WTC11 (cell line): ENCODE measurements around the gene NEDD8. TPM values are rescaled to one million over a fixed set of nuclear protein-coding genes. Genes with fewer than 3 reads are reported as not detected.

Experiments
- ATF6 ChIP-seq: sonication (generic); formaldehyde crosslinking; IDR thresholded peaks from 2 replicates; pipeline ENCODE4 v1.8.1; 2023; ENCODE audit warnings: mild to moderate bottlenecking, missing genetic modification reagents
- CDX4 ChIP-seq: fragments of 250-450 bp; sonication (Bioruptor Pico); IDR thresholded peaks from 2 replicates; pipeline ENCODE4 v1.9.0; 2021; ENCODE audit warnings: moderate library complexity, mild to moderate bottlenecking, inconsistent platforms, borderline replicate concordance
- CREB1 ChIP-seq: sonication (generic); formaldehyde crosslinking; IDR thresholded peaks from 2 replicates; pipeline ENCODE4 v1.8.0; 2023; ENCODE audit warnings: mild to moderate bottlenecking, missing genetic modification reagents
- CREM ChIP-seq: sonication (generic); formaldehyde crosslinking; IDR thresholded peaks from 2 replicates; pipeline ENCODE4 v1.8.1; 2022; ENCODE audit warnings: mild to moderate bottlenecking, missing genetic modification reagents, moderate library complexity
- E2F1 ChIP-seq: sonication (generic); formaldehyde crosslinking; IDR thresholded peaks from 2 replicates; pipeline ENCODE4 v1.8.0; 2022; ENCODE audit warnings: mild to moderate bottlenecking, missing genetic modification reagents
- ELF4 ChIP-seq: sonication (generic); formaldehyde crosslinking; IDR thresholded peaks from 2 replicates; pipeline ENCODE4 v1.8.1; 2022; ENCODE audit warnings: low read depth, mild to moderate bottlenecking, moderate library complexity, missing genetic modification reagents
- ERG ChIP-seq: fragments of 250-450 bp; sonication (Bioruptor Pico); IDR thresholded peaks from 2 replicates; pipeline ENCODE4 v1.8.0; 2021; ENCODE audit warnings: mild to moderate bottlenecking
- ETV6 ChIP-seq: sonication (generic); formaldehyde crosslinking; IDR thresholded peaks from 2 replicates; pipeline ENCODE4 v1.8.1; 2022; ENCODE audit warnings: mild to moderate bottlenecking, missing genetic modification reagents
- GRHL2 ChIP-seq: fragments of 250-450 bp; sonication (Bioruptor Pico); IDR thresholded peaks from 2 replicates; pipeline ENCODE4 v1.8.0; 2022; ENCODE audit warnings: mild to moderate bottlenecking, moderate library complexity; ENCODE audit not compliant: insufficient replicate concordance, severe bottlenecking
- GTF2I ChIP-seq: fragments of 250-450 bp; sonication (Bioruptor Pico); conservative IDR thresholded peaks from 2 replicates; pipeline ENCODE4 v1.4.0; 2021; ENCODE audit warnings: mild to moderate bottlenecking
- HMGXB4 ChIP-seq: sonication (generic); formaldehyde crosslinking; IDR thresholded peaks from 2 replicates; pipeline ENCODE4 v1.8.1; 2023; ENCODE audit warnings: mild to moderate bottlenecking, moderate library complexity, missing genetic modification reagents
- IRF2 ChIP-seq: sonication (generic); formaldehyde crosslinking; IDR thresholded peaks from 2 replicates; pipeline ENCODE4 v1.8.0; 2022; ENCODE audit warnings: low read depth, missing genetic modification reagents, borderline replicate concordance
- NR1H2 ChIP-seq: sonication (generic); formaldehyde crosslinking; IDR thresholded peaks from 2 replicates; pipeline ENCODE4 v1.9.0; 2021; ENCODE audit warnings: mild to moderate bottlenecking, moderate library complexity, missing genetic modification reagents
- NR2C2 ChIP-seq: sonication (generic); formaldehyde crosslinking; IDR thresholded peaks from 2 replicates; pipeline ENCODE4 v1.8.0; 2022; ENCODE audit warnings: mild to moderate bottlenecking, missing genetic modification reagents
- OVOL2 ChIP-seq: fragments of 250-450 bp; sonication (Bioruptor Pico); IDR thresholded peaks from 2 replicates; pipeline ENCODE4 v1.9.0; 2021; ENCODE audit warnings: mild to moderate bottlenecking, borderline replicate concordance
- RELA ChIP-seq: sonication (generic); formaldehyde crosslinking; IDR thresholded peaks from 2 replicates; pipeline ENCODE4 v1.8.1; 2022; ENCODE audit warnings: missing genetic modification reagents, mild to moderate bottlenecking, borderline replicate concordance
- ZBTB21 ChIP-seq: sonication (generic); formaldehyde crosslinking; IDR thresholded peaks from 2 replicates; pipeline ENCODE4 v1.8.1; 2023; ENCODE audit warnings: mild to moderate bottlenecking, missing genetic modification reagents, borderline replicate concordance
- ZNF232 ChIP-seq: sonication (generic); formaldehyde crosslinking; IDR thresholded peaks from 2 replicates; pipeline ENCODE4 v1.8.0; 2022; ENCODE audit warnings: mild to moderate bottlenecking, missing genetic modification reagents
- ZNF317 ChIP-seq: sonication (generic); formaldehyde crosslinking; IDR thresholded peaks from 2 replicates; pipeline ENCODE4 v1.8.1; 2023; ENCODE audit warnings: low read depth, mild to moderate bottlenecking, moderate library complexity, missing genetic modification reagents, borderline replicate concordance
- ZNF423 ChIP-seq: fragments of 250-450 bp; sonication (Bioruptor Pico); IDR thresholded peaks from 2 replicates; pipeline ENCODE4 v2.1.2; 2022; ENCODE audit warnings: mild to moderate bottlenecking, moderate library complexity
- ZNF671 ChIP-seq: fragments of 250-450 bp; sonication (Bioruptor Pico); IDR thresholded peaks from 2 replicates; pipeline ENCODE4 v1.8.0; 2021; ENCODE audit warnings: mild to moderate bottlenecking
- total RNA-seq: library from RNA; stranded (reverse); gene quantifications from 3 replicates; pipeline ENCODE4 v1.2.3, GENCODE V29; 2021
- TF ChIP-seq, protein P1 (sequence below): sonication (generic); formaldehyde crosslinking; IDR thresholded peaks from 2 replicates; pipeline ENCODE4 v1.8.0; 2022; ENCODE audit warnings: mild to moderate bottlenecking, missing genetic modification reagents
- TF ChIP-seq, protein P2 (sequence below): fragments of 250-450 bp; sonication (Bioruptor Pico); IDR thresholded peaks from 2 replicates; pipeline ENCODE4 v1.9.0; 2021; ENCODE audit warnings: mild to moderate bottlenecking, borderline replicate concordance
- TF ChIP-seq, protein P3 (sequence below): sonication (generic); formaldehyde crosslinking; IDR thresholded peaks from 2 replicates; pipeline ENCODE4 v1.8.1; 2022; ENCODE audit warnings: low read depth, missing genetic modification reagents, borderline replicate concordance

Gene NEDD8
- total RNA-seq, 1 experiment from 2014 or later: 233 TPM

DNA sequence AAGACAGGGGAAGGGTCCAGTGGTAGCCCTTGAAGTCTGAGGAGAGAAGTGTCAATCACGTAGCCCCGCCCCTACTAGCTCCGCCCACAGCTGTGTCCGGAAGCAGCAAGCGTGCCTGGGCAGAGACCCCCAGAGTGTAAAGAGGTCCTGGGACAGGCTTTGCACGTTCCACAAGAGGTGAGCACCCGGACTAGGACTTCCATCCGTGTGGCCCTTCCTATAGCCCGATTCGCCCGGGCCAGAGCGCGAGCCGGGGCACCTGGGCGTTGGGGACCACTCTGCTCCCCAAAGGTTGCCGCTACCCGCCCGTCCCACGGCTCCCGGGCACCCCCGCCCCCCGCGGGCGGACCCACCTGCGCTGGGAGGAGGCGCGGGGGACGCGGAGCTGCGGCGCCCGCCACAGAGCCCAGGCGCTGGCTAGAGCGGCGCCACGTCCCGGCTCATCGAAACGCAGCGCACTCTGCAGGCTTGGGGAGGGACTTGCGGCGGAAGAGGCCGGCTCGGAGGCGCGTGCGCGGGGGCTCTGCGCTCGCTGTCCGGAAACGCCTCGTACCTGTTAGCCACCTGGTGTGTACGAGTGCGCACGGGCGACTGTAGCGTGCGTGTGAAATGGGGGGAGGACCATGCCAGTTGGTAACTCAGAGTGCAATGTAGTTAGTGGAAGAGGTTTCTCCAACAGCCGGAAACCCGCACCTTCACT lies 39.1 kb upstream of the NEDD8 start, which contains the start of gene RABGGTA (continued):
- TF ChIP-seq ERG (no peak), ZBTB21 (CRISPR knock-in tag) (peak; percentile 69; the same call in 1 of the 2 replicates), OVOL2 (CRISPR knock-in tag) (no peak), ETV6 (CRISPR knock-in tag) (peak; percentile 94), NR1H2 (CRISPR knock-in tag) (no peak), ZNF671 (CRISPR knock-in tag) (no peak), ZNF232 (CRISPR knock-in tag) (peak; percentile 78; the same call in 1 of the 2 replicates), GTF2I (CRISPR knock-in tag) (no peak), ELF4 (CRISPR knock-in tag) (0 out of 2 replicates have a peak, but pooled peaks have one; percentile 56), GRHL2 (no peak), CREM (CRISPR knock-in tag) (peak; percentile 79), IRF2 (no peak), CREB1 (CRISPR knock-in tag) (no peak), ZNF423 (no peak), ATF6 (CRISPR knock-in tag) (no peak), NR2C2 (CRISPR knock-in tag) (no peak), ZNF317 (CRISPR knock-in tag) (no peak), HMGXB4 (CRISPR knock-in tag) (peak; percentile 99), RELA (CRISPR knock-in tag) (peak; percentile 69; the same call in 1 of the 2 replicates), CDX4 (CRISPR knock-in tag) (no peak), E2F1 (CRISPR knock-in tag) (no peak)
- TF ChIP-seq, protein P1, sequence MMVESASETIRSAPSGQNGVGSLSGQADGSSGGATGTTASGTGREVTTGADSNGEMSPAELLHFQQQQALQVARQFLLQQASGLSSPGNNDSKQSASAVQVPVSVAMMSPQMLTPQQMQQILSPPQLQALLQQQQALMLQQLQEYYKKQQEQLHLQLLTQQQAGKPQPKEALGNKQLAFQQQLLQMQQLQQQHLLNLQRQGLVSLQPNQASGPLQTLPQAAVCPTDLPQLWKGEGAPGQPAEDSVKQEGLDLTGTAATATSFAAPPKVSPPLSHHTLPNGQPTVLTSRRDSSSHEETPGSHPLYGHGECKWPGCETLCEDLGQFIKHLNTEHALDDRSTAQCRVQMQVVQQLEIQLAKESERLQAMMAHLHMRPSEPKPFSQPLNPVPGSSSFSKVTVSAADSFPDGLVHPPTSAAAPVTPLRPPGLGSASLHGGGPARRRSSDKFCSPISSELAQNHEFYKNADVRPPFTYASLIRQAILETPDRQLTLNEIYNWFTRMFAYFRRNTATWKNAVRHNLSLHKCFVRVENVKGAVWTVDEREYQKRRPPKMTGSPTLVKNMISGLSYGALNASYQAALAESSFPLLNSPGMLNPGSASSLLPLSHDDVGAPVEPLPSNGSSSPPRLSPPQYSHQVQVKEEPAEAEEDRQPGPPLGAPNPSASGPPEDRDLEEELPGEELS: peak; percentile 81; the same call in 1 of the 2 replicates
- TF ChIP-seq, protein P2, sequence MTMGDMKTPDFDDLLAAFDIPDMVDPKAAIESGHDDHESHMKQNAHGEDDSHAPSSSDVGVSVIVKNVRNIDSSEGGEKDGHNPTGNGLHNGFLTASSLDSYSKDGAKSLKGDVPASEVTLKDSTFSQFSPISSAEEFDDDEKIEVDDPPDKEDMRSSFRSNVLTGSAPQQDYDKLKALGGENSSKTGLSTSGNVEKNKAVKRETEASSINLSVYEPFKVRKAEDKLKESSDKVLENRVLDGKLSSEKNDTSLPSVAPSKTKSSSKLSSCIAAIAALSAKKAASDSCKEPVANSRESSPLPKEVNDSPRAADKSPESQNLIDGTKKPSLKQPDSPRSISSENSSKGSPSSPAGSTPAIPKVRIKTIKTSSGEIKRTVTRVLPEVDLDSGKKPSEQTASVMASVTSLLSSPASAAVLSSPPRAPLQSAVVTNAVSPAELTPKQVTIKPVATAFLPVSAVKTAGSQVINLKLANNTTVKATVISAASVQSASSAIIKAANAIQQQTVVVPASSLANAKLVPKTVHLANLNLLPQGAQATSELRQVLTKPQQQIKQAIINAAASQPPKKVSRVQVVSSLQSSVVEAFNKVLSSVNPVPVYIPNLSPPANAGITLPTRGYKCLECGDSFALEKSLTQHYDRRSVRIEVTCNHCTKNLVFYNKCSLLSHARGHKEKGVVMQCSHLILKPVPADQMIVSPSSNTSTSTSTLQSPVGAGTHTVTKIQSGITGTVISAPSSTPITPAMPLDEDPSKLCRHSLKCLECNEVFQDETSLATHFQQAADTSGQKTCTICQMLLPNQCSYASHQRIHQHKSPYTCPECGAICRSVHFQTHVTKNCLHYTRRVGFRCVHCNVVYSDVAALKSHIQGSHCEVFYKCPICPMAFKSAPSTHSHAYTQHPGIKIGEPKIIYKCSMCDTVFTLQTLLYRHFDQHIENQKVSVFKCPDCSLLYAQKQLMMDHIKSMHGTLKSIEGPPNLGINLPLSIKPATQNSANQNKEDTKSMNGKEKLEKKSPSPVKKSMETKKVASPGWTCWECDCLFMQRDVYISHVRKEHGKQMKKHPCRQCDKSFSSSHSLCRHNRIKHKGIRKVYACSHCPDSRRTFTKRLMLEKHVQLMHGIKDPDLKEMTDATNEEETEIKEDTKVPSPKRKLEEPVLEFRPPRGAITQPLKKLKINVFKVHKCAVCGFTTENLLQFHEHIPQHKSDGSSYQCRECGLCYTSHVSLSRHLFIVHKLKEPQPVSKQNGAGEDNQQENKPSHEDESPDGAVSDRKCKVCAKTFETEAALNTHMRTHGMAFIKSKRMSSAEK (CRISPR knock-in tag): no peak
- TF ChIP-seq, protein P3, sequence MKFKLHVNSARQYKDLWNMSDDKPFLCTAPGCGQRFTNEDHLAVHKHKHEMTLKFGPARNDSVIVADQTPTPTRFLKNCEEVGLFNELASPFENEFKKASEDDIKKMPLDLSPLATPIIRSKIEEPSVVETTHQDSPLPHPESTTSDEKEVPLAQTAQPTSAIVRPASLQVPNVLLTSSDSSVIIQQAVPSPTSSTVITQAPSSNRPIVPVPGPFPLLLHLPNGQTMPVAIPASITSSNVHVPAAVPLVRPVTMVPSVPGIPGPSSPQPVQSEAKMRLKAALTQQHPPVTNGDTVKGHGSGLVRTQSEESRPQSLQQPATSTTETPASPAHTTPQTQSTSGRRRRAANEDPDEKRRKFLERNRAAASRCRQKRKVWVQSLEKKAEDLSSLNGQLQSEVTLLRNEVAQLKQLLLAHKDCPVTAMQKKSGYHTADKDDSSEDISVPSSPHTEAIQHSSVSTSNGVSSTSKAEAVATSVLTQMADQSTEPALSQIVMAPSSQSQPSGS (CRISPR knock-in tag): peak; percentile 27; the same call in 1 of the 2 replicates
